ENCODE data around the gene KSR2.
"Not testable (repeated sequence)": the region's sequence is repeated elsewhere in the genome, so short reads cannot be mapped to it uniquely, and the experiment has no call there.

KSR2 gene

GRCh38 chr12:117889098-117889497 lies 79.7 kb downstream of the KSR2 start:
- DNase-seq, result no peak

DNA sequence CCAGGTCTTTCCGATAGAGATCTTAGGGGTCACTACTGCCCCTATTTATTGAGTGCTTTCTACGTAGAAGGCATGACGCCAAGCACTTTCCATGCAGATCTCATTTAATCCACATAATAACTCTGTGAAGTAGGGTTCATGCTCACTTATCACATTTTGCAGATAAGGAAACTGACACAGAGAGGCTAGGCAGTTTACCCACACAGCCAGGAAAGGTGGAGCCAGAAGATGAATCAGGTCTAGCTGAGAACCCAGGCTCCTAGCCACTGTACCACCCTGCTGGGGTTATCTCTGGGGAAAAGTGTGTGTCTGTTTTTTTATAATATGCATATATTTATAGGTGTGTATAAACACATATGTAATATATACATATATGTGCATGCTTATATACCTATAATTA lies 83.6 kb downstream of the KSR2 start:
- DNase-seq, result no peak

DNA sequence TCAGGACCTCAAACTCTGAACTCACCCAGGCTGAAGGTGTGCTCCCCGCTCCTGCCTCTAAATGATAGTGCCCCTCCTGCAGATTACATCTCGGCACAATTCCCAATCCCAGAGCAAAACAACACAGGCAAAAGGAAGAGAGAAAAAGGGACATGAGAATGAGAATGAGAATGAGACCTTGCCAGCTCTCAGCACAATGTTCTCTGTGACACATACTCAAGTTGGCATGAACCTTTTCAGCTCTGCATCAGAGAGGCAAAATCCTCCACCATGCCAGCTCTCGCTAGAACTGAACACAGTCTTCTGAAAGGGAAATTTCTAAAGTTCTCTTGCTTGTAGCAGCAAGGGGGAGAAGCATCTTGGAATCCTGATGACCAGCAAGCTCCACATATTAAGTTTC lies 84.6 kb downstream of the KSR2 start:
- DNase-seq, result no peak

- no peak for DNase-seq
Observed at GRCh38 chr12:117882603-117883184, 86.1 kb downstream of the KSR2 start.

DNA sequence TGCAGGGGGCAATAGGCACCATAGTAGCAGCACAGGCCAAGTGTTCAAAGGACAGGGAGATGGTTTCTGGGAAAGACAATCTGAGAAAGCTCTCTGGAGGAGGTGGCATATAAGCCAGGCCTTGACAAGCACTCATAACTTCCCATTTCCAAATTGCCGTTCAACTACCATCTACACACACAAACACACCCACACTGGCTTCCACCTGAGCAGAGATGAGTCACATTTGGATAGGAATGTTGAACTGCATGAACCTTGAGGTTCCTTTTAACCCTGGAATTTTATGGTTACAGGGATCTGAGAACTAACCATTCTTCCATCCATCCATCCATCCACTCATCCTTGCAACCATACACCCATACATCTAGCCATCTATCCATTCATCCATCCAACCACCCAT lies 86.6 kb downstream of the KSR2 start:
- DNase-seq, result no peak

DNA sequence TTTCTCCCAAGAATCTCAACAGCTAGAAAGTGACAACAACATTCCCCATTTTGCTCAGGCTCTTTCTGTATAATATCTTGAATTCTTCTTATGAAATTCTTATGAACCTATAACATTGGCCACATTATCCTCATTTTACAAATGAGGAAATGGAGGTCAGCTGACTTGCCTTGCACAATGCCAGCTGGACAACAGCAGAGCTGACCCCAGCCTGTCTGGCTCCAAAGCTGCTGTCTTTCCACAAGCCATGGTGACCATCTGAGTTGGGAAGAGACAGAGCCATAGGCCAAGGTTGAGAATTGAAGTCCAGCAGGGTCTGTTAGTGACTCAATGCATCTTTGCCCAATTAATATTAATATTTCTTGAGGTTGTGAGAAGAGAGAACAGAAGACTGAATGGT lies 87.3 kb downstream of the KSR2 start:
- DNase-seq, result no peak

- DNase-seq, result no peak
Observed at GRCh38 chr12:117878605-117879004, 90.2 kb downstream of the KSR2 start.

DNA sequence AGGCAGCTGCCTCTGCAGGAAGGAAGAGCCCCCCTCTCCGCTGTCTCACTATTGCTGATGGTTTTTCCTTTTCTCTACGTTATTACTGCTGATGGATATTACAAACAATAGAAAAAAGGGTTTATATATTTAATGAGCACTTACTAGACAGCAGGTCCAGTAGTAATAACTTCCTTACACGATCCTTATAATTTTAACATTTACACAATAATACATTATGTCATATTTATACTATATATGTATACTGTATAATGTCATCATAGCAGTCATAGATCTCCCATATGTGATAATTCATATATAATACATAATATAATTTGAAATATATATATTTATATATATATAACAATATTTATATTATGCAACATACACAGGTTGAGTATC lies 92.4 kb downstream of the KSR2 start:
- DNase-seq, result no peak

- DNase-seq, result peak; percentile 44
Observed at GRCh38 chr12:117875744-117876435, 92.9 kb downstream of the KSR2 start.

DNA sequence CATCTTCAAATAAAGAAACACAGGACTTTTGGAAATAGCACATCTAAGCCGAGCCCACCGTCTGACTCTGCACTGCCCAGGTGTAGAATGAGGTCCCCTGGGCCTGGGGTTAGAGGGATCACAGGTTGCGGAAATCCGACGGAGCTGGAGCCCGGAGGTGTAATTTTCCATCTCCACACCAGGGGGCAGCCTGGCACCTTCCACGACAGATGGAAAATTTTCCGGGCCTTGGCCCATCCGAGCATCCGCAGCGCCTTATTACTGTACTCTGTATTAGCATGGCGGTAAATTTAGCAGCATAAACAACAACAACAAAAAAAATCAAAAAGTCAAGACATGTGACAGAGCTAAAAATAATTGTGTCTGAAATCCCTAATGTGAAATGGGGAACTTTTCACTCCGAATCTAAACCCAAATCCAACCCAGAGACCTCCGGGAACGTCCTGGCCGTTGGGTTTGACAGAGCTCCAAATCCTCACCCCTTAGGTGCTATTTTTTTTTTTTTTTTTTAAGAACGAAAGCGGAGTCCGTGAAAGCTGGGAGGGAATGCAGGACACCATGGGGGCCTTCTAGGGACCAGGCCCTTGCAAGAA lies 93.9 kb downstream of the KSR2 start:
- DNase-seq, result peak; percentile 60

GRCh38 chr12:117874198-117874597 lies 94.6 kb downstream of the KSR2 start:
- not testable (repeated sequence) for DNase-seq

GRCh38 chr12:117872546-117873169 lies 96.1 kb downstream of the KSR2 start:
- DNase-seq, result no peak

DNA sequence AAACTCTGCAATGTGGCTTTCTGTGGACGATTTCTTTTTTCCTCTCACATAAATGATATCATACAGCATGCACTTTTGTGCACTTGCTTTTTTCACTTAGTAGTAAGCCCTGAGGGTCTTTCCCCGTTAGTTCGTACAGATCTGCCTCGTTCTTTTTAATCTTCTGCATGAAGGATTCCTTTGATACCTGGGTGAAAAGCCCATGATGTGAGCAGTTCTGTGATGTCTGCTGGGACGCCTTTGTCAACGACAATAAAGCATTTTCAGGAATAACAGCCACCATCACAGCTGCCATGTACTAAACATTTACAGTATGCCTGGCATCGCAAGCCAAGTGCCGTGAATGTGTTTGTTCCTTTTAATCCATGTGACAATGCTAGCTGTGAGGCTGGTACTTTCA lies 99.2 kb downstream of the KSR2 start:
- no peak for DNase-seq

GRCh38 chr12:117867348-117867747 lies 101.4 kb downstream of the KSR2 start:
- no peak for DNase-seq

- DNase-seq, result no peak
Observed at GRCh38 chr12:117865505-117865904, 103.3 kb downstream of the KSR2 start.

DNA sequence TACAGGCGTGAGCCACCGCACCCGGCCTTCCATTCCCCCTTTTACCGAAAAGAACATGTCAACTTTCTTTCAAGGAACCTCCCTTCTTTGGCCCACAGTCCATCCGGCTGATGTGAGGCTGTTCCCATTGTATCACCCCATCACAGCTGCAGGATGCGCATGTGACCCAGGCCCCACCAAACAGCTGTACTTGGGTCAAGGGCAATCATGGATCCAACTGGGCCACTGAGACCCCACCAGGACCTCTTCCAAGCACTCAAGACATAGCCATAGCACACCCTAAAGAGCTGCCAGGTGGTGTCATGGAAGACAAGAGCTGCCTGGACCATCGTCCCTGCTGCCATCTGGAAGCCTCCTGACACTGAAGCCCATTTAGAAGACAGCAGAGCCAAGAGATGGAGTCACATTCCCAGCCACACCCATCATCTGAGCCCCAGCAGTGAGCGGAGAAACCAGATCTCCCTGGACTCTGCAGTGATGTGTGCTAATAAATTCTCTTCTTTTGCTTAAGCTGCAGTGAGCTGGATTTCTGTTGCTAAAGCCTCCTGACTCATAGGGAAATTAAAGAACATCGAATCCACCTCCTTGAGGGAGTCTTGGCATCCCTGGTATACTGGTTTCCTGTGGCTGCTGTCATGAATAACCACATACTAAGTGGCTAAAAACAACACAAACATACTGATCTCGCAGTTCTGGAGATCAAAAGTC lies 105.6 kb downstream of the KSR2 start:
- DNase-seq, result no peak

GRCh38 chr12:117861691-117862090 lies 107.1 kb downstream of the KSR2 start:
- no peak for DNase-seq

DNA sequence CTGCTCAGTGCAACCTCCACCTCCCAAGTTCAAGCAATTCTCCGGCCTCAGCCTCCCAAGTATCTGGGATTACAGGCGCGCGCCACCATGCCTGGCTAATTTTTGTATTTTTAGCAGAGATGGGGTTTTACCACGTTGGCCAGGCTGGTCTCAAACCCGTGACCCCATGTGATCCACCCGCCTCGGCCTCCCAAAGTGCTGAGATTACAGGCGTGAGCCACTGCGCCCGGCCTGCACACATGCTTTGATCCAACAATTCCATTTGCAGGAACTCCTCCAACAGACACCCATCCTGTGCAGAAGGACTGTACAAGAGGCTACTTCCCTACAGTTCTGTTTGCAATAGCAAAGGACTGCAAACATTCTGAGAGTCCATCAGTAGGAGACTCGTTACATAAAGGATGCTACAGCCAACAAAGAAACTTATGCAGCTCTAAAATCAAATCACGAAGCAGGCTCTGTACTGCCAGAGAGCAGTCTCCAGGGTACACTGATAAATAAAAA lies 108.0 kb downstream of the KSR2 start:
- DNase-seq, result not testable (repeated sequence)

DNA sequence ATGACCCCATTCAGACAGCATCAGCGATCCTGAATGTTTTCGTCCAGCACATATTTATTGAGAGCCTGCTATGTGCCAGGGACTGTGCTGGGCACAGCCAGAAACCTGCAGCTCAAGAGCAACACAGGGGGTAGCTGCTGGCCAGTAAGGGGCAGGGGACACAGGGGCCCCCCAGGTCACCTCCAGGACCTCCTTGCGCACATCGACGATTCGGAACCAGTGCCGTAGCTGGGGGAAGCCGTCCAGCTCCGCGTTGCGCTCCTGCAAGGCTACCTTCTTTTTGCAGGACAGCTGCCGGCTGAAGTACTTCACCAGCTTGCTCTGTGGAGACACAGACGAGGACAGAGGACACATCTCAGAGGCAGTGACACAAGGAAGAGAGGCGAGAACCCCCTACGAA lies 108.7 kb downstream of the KSR2 start:
- DNase-seq, result no peak

DNA sequence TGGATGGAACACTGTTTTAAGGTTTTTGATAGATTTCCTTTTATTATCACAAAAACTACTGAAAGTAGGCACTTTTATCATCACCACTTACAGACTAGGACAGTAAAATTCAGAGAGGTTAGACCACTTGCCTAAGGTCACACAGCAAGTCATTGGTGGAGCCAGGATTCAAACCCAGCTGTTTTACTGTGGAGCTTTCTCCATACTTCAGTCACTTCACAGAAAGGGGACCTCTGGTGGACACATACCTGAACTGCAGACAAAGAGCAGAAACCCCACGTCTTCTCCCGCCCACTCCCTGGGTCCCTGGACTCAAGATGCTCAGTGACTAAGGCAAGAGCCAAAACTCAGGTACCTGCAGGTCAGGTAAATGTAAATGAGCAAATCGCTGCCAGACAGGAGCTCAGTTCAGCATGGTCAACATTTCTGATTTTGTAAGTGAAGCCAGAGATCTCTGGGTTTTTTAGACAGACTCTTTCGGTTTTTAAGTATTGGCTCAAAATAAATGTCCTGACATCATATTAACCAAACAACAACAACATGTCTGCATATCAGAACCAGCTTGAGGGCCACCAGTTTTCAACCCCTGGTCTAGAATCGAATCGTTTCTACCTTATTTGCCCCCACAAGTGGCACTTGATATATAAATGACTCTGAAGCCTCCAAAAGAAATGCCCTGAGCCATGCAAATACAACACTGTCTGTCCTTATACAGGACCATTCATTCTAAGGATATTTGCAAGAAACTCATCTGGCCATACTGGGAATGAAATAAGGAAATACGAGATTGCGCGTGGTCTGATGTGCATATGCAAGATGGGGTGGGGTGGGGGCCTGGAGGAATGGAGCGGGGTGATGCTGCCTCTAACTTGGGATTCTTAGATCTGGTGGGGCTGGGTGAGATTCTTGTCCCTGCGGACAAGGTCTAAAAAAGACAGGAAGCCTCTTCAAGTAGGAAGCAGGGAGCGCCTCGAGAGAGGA lies 110.9 kb downstream of the KSR2 start:
- DNase-seq, result peak; percentile 48

DNA sequence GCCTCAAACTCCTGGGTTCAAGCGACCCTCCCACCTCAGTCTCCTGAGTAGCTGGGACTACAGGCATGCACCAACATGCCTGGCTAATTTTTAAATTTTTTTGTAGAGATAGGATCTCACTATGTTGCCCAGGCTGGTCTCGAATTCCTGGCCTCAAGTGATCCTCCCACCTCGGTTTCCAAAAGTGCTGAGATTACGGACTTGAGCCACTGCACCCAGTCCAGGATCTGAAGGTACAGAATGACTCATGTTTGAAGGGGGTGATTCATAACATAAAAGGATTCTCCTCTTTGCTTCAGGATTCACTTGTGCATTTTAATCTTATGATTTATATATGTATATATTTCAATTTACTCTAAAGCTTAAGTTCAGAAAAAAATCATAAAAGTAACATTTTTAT lies 111.7 kb downstream of the KSR2 start:
- not testable (repeated sequence) for DNase-seq

- no peak for DNase-seq
Observed at GRCh38 chr12:117855165-117855564, 113.6 kb downstream of the KSR2 start.

All from CD4-positive, alpha-beta T cell treated with Interleukin-12 subunit alpha and Interleukin-12 subunit beta, for 1 hour (primary cell).